NCI-H1105 (cell line): ENCODE data around the gene ELL.
A peak's percentile ranks its signal among the peaks of the same experiment; 100 is the strongest.

ENCODE experiments used
- DNase-seq: peaks from one replicate; lab custom pipeline; 2025; lab: John Stamatoyannopoulos, UW

Gene ELL

GRCh38 chr19:18504886-18505610, 16.8 kb downstream of the ELL start:
- no peak for DNase-seq

GRCh38 chr19:18503971-18504885, 17.6 kb downstream of the ELL start:
- DNase-seq, result no peak

GRCh38 chr19:18503337-18503970, 18.4 kb downstream of the ELL start:
- no peak for DNase-seq

- DNase-seq, result no peak
Observed at GRCh38 chr19:18502638-18503294, 19.1 kb downstream of the ELL start.

GRCh38 chr19:18502246-18502637, 19.6 kb downstream of the ELL start:
- DNase-seq, result no peak

GRCh38 chr19:18501832-18502231, 20.0 kb downstream of the ELL start:
- DNase-seq, result no peak

GRCh38 chr19:18501351-18501750, 20.5 kb downstream of the ELL start:
- no peak for DNase-seq

GRCh38 chr19:18500799-18501198, 21.1 kb downstream of the ELL start:
- no peak for DNase-seq

GRCh38 chr19:18500376-18500775, 21.5 kb downstream of the ELL start:
- no peak for DNase-seq

GRCh38 chr19:18499055-18499775, 22.7 kb downstream of the ELL start:
- DNase-seq, result no peak

- no peak for DNase-seq
Observed at GRCh38 chr19:18496980-18497256, 25.0 kb downstream of the ELL start.

GRCh38 chr19:18496167-18496979, 25.5 kb downstream of the ELL start:
- DNase-seq, result peak; percentile 8

- DNase-seq, result no peak
Observed at GRCh38 chr19:18495204-18495911, 26.5 kb downstream of the ELL start.

GRCh38 chr19:18494267-18494607, 27.6 kb downstream of the ELL start:
- no peak for DNase-seq

- DNase-seq, result no peak
Observed at GRCh38 chr19:18493440-18494266, 28.2 kb downstream of the ELL start.

- no peak for DNase-seq
Observed at GRCh38 chr19:18491995-18492953, 29.6 kb downstream of the ELL start.

GRCh38 chr19:18490728-18491127, 31.1 kb downstream of the ELL start:
- no peak for DNase-seq

GRCh38 chr19:18489627-18490184, 32.2 kb downstream of the ELL start:
- DNase-seq, result no peak
